ENCODE data around the gene CLMP. TPM values are rescaled to one million over a fixed set of nuclear protein-coding genes. Genes with fewer than 3 reads are reported as not detected.

CLMP gene
- total and polyA plus RNA-seq, 2 experiments from 2014 or later: 7.1 to 18.4 TPM

- Mint-ChIP-seq H3K4me1 (no peaks in the 10 kb centered on the region; the same call in 2 of the 3 replicates), H3K27me3 (ENCODE audit: insufficient read depth, low read depth, poor library complexity) (peaks cover 2% of the 10 kb centered on the region)
- ATAC-seq: no peak
These were observed 148.4 kb downstream of the CLMP start for GRCh38 chr11:123046473-123047259.

DNA sequence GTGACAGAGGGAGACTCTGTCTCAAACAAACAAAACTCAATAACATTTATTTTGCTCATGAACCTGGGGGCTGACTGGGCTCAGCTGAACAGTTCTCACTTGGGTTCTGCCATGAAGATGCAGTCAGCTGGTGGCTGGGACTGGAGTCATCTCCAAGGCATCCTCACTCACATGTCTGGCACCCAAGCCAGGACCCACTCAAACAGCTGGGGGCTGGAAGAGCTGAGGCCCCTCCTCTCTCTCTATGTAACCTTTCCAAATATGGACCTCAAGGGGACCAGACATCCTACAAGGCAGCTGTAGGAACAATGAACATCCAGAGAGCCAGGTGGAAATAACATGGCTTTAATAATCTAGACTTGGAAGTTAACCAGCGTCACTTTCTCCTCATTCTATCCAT is 149.9 kb downstream of the CLMP start:
- DNase-seq (ENCODE audit: low spot score) (no peak), ATAC-seq (no peak)
- H4K20me1 ChIP-seq (replicated peaks; ENCODE audit: insufficient read depth): no peaks in the 10 kb centered on the region
- no peak overlapping the region for H3K27ac ChIP-seq (ENCODE audit: low read depth)
- H3K9me2 ChIP-seq (ENCODE audit: insufficient read depth): no peaks in the 10 kb centered on the region
- H3F3A ChIP-seq (replicated peaks; ENCODE audit: low read depth): no peaks in the 10 kb centered on the region
- no peaks in the 10 kb centered on the region for H3K9me3 Mint-ChIP-seq
- H3K27ac Mint-ChIP-seq: no peak overlapping the region
- H2AFZ ChIP-seq: no peak overlapping the region
- H3K4me3 ChIP-seq: no peak overlapping the region
- H3K36me3 Mint-ChIP-seq (ENCODE audit: low read depth): no peaks in the 10 kb centered on the region
- H3K79me2 ChIP-seq (replicated peaks; ENCODE audit: insufficient read depth): no peaks in the 10 kb centered on the region
- H3K27me3 Mint-ChIP-seq (ENCODE audit: insufficient read depth, low read depth, poor library complexity): peaks cover 5% of the 10 kb centered on the region
- H3K4me3 Mint-ChIP-seq: no peak overlapping the region
- H3K4me1 ChIP-seq (ENCODE audit: insufficient read depth): no peaks in the 10 kb centered on the region
- no peak overlapping the region for H3K4me2 ChIP-seq
- no peaks in the 10 kb centered on the region for H3K27me3 ChIP-seq (ENCODE audit: insufficient read depth)
- H3K4me1 Mint-ChIP-seq: no peaks in the 10 kb centered on the region; the same call in 2 of the 3 replicates
- H3K36me3 ChIP-seq (ENCODE audit: insufficient read depth): no peaks in the 10 kb centered on the region
- TF ChIP-seq, protein P1, sequence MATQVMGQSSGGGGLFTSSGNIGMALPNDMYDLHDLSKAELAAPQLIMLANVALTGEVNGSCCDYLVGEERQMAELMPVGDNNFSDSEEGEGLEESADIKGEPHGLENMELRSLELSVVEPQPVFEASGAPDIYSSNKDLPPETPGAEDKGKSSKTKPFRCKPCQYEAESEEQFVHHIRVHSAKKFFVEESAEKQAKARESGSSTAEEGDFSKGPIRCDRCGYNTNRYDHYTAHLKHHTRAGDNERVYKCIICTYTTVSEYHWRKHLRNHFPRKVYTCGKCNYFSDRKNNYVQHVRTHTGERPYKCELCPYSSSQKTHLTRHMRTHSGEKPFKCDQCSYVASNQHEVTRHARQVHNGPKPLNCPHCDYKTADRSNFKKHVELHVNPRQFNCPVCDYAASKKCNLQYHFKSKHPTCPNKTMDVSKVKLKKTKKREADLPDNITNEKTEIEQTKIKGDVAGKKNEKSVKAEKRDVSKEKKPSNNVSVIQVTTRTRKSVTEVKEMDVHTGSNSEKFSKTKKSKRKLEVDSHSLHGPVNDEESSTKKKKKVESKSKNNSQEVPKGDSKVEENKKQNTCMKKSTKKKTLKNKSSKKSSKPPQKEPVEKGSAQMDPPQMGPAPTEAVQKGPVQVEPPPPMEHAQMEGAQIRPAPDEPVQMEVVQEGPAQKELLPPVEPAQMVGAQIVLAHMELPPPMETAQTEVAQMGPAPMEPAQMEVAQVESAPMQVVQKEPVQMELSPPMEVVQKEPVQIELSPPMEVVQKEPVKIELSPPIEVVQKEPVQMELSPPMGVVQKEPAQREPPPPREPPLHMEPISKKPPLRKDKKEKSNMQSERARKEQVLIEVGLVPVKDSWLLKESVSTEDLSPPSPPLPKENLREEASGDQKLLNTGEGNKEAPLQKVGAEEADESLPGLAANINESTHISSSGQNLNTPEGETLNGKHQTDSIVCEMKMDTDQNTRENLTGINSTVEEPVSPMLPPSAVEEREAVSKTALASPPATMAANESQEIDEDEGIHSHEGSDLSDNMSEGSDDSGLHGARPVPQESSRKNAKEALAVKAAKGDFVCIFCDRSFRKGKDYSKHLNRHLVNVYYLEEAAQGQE (IDR thresholded peaks at IDR 0.05; ENCODE audit: unreplicated experiment): no peak
- TF ChIP-seq ZNF331 (CRISPR knock-in tag; IDR thresholded peaks at IDR 0.05; ENCODE audit: low read depth) (no peak), EZH2 (IDR thresholded peaks at IDR 0.05; ENCODE audit: low read depth, unreplicated experiment) (no peak), ETS1 (IDR thresholded peaks at IDR 0.05) (no peak), EZH2phosphoT487 (IDR thresholded peaks at IDR 0.05; ENCODE audit: unreplicated experiment) (no peak), ZNF114 (CRISPR knock-in tag; IDR thresholded peaks at IDR 0.05) (no peak), STAT1 (IDR thresholded peaks at IDR 0.05; ENCODE audit: unreplicated experiment) (no peak), NANOG (IDR thresholded peaks at IDR 0.05; ENCODE audit: borderline replicate concordance) (no peak), POLR2AphosphoS5 (IDR thresholded peaks at IDR 0.05; ENCODE audit: low read depth) (no peak)
- TF ChIP-seq, protein P2, sequence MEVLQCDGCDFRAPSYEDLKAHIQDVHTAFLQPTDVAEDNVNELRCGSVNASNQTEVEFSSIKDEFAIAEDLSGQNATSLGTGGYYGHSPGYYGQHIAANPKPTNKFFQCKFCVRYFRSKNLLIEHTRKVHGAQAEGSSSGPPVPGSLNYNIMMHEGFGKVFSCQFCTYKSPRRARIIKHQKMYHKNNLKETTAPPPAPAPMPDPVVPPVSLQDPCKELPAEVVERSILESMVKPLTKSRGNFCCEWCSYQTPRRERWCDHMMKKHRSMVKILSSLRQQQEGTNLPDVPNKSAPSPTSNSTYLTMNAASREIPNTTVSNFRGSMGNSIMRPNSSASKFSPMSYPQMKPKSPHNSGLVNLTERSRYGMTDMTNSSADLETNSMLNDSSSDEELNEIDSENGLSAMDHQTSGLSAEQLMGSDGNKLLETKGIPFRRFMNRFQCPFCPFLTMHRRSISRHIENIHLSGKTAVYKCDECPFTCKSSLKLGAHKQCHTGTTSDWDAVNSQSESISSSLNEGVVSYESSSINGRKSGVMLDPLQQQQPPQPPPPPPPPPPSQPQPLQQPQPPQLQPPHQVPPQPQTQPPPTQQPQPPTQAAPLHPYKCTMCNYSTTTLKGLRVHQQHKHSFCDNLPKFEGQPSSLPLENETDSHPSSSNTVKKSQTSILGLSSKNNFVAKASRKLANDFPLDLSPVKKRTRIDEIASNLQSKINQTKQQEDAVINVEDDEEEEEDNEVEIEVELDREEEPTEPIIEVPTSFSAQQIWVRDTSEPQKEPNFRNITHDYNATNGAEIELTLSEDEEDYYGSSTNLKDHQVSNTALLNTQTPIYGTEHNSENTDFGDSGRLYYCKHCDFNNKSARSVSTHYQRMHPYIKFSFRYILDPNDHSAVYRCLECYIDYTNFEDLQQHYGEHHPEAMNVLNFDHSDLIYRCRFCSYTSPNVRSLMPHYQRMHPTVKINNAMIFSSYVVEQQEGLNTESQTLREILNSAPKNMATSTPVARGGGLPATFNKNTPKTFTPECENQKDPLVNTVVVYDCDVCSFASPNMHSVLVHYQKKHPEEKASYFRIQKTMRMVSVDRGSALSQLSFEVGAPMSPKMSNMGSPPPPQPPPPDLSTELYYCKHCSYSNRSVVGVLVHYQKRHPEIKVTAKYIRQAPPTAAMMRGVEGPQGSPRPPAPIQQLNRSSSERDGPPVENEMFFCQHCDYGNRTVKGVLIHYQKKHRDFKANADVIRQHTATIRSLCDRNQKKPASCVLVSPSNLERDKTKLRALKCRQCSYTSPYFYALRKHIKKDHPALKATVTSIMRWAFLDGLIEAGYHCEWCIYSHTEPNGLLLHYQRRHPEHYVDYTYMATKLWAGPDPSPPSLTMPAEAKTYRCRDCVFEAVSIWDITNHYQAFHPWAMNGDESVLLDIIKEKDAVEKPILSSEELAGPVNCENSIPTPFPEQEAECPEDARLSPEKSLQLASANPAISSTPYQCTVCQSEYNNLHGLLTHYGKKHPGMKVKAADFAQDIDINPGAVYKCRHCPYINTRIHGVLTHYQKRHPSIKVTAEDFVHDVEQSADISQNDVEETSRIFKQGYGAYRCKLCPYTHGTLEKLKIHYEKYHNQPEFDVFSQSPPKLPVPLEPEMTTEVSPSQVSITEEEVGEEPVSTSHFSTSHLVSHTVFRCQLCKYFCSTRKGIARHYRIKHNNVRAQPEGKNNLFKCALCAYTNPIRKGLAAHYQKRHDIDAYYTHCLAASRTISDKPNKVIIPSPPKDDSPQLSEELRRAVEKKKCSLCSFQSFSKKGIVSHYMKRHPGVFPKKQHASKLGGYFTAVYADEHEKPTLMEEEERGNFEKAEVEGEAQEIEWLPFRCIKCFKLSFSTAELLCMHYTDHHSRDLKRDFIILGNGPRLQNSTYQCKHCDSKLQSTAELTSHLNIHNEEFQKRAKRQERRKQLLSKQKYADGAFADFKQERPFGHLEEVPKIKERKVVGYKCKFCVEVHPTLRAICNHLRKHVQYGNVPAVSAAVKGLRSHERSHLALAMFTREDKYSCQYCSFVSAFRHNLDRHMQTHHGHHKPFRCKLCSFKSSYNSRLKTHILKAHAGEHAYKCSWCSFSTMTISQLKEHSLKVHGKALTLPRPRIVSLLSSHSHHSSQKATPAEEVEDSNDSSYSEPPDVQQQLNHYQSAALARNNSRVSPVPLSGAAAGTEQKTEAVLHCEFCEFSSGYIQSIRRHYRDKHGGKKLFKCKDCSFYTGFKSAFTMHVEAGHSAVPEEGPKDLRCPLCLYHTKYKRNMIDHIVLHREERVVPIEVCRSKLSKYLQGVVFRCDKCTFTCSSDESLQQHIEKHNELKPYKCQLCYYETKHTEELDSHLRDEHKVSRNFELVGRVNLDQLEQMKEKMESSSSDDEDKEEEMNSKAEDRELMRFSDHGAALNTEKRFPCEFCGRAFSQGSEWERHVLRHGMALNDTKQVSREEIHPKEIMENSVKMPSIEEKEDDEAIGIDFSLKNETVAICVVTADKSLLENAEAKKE (CRISPR knock-in tag; IDR thresholded peaks at IDR 0.05): no peak

More at GRCh38 chr11:123046473-123047259, 148.4 kb downstream of the CLMP start:
- TF ChIP-seq STAT1 (IDR thresholded peaks at IDR 0.05; ENCODE audit: unreplicated experiment) (no peak), NANOG (IDR thresholded peaks at IDR 0.05; ENCODE audit: borderline replicate concordance) (no peak), ZNF114 (CRISPR knock-in tag; IDR thresholded peaks at IDR 0.05) (no peak), EZH2 (IDR thresholded peaks at IDR 0.05; ENCODE audit: low read depth, unreplicated experiment) (no peak)
- H3K79me2 ChIP-seq (replicated peaks; ENCODE audit: insufficient read depth): no peaks in the 10 kb centered on the region
- Mint-ChIP-seq H3K36me3 (ENCODE audit: low read depth) (no peaks in the 10 kb centered on the region), H3K9me3 (no peaks in the 10 kb centered on the region), H3K27ac (no peak overlapping the region), H3K4me3 (no peak overlapping the region)
- H2AFZ ChIP-seq: peak overlapping the region; percentile 66
- H3K4me3 ChIP-seq: no peak overlapping the region
- no peak overlapping the region for H3K4me2 ChIP-seq
- DNase-seq (ENCODE audit: low spot score): no peak
- H3F3A ChIP-seq (replicated peaks; ENCODE audit: low read depth): no peaks in the 10 kb centered on the region
- no peaks in the 10 kb centered on the region for H3K9me2 ChIP-seq (ENCODE audit: insufficient read depth)
- H3K27ac ChIP-seq (ENCODE audit: low read depth): no peak overlapping the region
- H3K27me3 ChIP-seq (ENCODE audit: insufficient read depth): no peaks in the 10 kb centered on the region
- no peaks in the 10 kb centered on the region for H4K20me1 ChIP-seq (replicated peaks; ENCODE audit: insufficient read depth)
- no peaks in the 10 kb centered on the region for H3K36me3 ChIP-seq (ENCODE audit: insufficient read depth)
- no peaks in the 10 kb centered on the region for H3K4me1 ChIP-seq (ENCODE audit: insufficient read depth)
